SK-N-SH (cell line): ENCODE results near the gene TDRKH.

ENCODE experiments used
- CHD2 ChIP-seq: fragments of 150-350 bp; IDR thresholded peaks from 2 replicates; pipeline ENCODE4 v1.6.1; 2018; ENCODE audit warnings: low read length; ENCODE audit not compliant: partially characterized antibody
- EZH2phosphoT487 ChIP-seq: fragments of 200-600 bp; sonication (generic); IDR thresholded peaks from 2 replicates; pipeline ENCODE4 v1.6.1; 2017; ENCODE audit warnings: low read depth, mixed run types, mild to moderate bottlenecking, antibody characterized with exemption, moderate library complexity, borderline replicate concordance
- GABPA ChIP-seq: IDR thresholded peaks from 2 replicates; pipeline ENCODE4 v1.4.0; 2012; ENCODE audit warnings: low read depth, mild to moderate bottlenecking
- MAX ChIP-seq: IDR thresholded peaks from 2 replicates; pipeline ENCODE4 v1.4.0; 2012; ENCODE audit warnings: low read depth
- NRF1 ChIP-seq: IDR thresholded peaks from 2 replicates; pipeline ENCODE4 v1.6.1; 2012; ENCODE audit warnings: low read depth, mild to moderate bottlenecking, low read length
- RAD21 ChIP-seq: IDR thresholded peaks from 2 replicates; pipeline ENCODE4 v1.6.1; 2012; ENCODE audit warnings: mild to moderate bottlenecking, low read length
- RCOR1 ChIP-seq: fragments of 150-350 bp; IDR thresholded peaks from 2 replicates; pipeline ENCODE4 v1.6.1; 2017; ENCODE audit warnings: antibody characterized with exemption, low read length
- TF ChIP-seq, protein P1 (sequence below): fragments of 200-600 bp; sonication (generic); IDR thresholded peaks from 2 replicates; pipeline ENCODE4 v1.6.1; 2017; ENCODE audit warnings: antibody characterized with exemption, mild to moderate bottlenecking, moderate library complexity

DNA sequence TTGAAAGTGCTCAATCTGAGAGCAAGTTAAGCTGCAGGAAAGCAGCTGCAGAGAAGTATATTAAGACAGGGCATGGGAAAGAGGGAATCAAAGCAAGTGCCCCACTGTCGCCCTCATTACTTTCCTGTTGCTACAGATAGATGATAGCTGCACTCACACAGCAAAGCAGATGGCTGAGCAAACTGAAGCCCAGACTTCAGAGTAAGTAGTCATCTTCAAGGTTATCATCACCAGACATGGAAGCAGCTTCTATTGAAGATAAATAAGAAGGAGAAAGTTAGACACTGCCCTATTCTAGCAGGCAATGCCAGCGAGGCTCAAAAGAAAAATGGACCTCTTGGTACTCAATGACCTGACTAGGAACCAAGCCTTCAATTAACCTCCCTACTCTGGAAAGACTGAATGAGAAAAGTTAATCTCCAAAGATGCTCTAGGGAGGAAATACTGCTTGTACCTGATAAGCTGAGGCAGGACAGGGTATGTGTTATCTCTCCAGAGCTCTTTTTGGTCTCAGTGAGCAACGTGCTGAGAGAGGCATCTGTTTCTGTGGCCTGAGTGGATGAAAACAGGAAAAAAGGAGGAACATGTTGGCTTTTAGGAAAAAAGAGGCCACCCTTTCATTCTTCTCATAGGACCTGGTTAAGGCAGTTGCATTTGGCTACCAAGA is 15.9 kb downstream of the TDRKH start:
- no peak for TF ChIP-seq RAD21
- no peak for TF ChIP-seq EZH2phosphoT487
- no peak for TF ChIP-seq NRF1
- TF ChIP-seq, protein P1, sequence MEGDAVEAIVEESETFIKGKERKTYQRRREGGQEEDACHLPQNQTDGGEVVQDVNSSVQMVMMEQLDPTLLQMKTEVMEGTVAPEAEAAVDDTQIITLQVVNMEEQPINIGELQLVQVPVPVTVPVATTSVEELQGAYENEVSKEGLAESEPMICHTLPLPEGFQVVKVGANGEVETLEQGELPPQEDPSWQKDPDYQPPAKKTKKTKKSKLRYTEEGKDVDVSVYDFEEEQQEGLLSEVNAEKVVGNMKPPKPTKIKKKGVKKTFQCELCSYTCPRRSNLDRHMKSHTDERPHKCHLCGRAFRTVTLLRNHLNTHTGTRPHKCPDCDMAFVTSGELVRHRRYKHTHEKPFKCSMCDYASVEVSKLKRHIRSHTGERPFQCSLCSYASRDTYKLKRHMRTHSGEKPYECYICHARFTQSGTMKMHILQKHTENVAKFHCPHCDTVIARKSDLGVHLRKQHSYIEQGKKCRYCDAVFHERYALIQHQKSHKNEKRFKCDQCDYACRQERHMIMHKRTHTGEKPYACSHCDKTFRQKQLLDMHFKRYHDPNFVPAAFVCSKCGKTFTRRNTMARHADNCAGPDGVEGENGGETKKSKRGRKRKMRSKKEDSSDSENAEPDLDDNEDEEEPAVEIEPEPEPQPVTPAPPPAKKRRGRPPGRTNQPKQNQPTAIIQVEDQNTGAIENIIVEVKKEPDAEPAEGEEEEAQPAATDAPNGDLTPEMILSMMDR = no peak
- TF ChIP-seq CHD2 = no peak
- TF ChIP-seq RCOR1 = no peak
- no peak for TF ChIP-seq GABPA
- no peak for TF ChIP-seq MAX
